GM19397 (cell line): Measurements from ENCODE around the gene OPCML.
A peak's percentile ranks its signal among the peaks of the same experiment; 100 is the strongest.

Experiments used
- ATAC-seq: cut with Tn5 transposase; IDR thresholded peaks from one replicate; pipeline ENCODE4 v1.9.1; 2021; ENCODE audit warnings: mild to moderate bottlenecking, moderate library complexity; ENCODE audit not compliant: unreplicated experiment

The OPCML gene

GRCh38 chr11:133153031-133153430 is 379.3 kb downstream of the OPCML start:
- ATAC-seq: no peak

- ATAC-seq: no peak
Observed at GRCh38 chr11:133149698-133150097, 382.6 kb downstream of the OPCML start.

- ATAC-seq: no peak
Observed at GRCh38 chr11:133147625-133148024, 384.7 kb downstream of the OPCML start.

GRCh38 chr11:133146697-133147306 is 385.5 kb downstream of the OPCML start:
- no peak for ATAC-seq

GRCh38 chr11:133137939-133138338 is 394.4 kb downstream of the OPCML start:
- no peak for ATAC-seq

- no peak for ATAC-seq
Observed at GRCh38 chr11:133137270-133137669, 395.0 kb downstream of the OPCML start.

GRCh38 chr11:133136376-133136775 is 395.9 kb downstream of the OPCML start:
- no peak for ATAC-seq

GRCh38 chr11:133134314-133135173 is 397.8 kb downstream of the OPCML start:
- ATAC-seq: peak; percentile 91

GRCh38 chr11:133133606-133134005 is 398.7 kb downstream of the OPCML start:
- no peak for ATAC-seq

GRCh38 chr11:133133050-133133449 is 399.3 kb downstream of the OPCML start:
- ATAC-seq: no peak

- no peak for ATAC-seq
Observed at GRCh38 chr11:133127741-133128140, 404.6 kb downstream of the OPCML start.

- no peak for ATAC-seq
Observed at GRCh38 chr11:133123796-133124195, 408.5 kb downstream of the OPCML start.

- no peak for ATAC-seq
Observed at GRCh38 chr11:133123366-133123765, 408.9 kb downstream of the OPCML start.

- ATAC-seq: no peak
Observed at GRCh38 chr11:133122256-133122655, 410.0 kb downstream of the OPCML start.

GRCh38 chr11:133118563-133119268 is 413.6 kb downstream of the OPCML start:
- ATAC-seq: no peak

GRCh38 chr11:133115099-133115498 is 417.2 kb downstream of the OPCML start:
- ATAC-seq: no peak

- ATAC-seq: no peak
Observed at GRCh38 chr11:133107763-133108162, 424.5 kb downstream of the OPCML start.

- no peak for ATAC-seq
Observed at GRCh38 chr11:133107136-133107535, 425.2 kb downstream of the OPCML start.

GRCh38 chr11:133106417-133106816 is 425.9 kb downstream of the OPCML start:
- no peak for ATAC-seq

- no peak for ATAC-seq
Observed at GRCh38 chr11:133104009-133104744, 428.1 kb downstream of the OPCML start.

- ATAC-seq: no peak
Observed at GRCh38 chr11:133096981-133097380, 435.3 kb downstream of the OPCML start.
